GM18498 (cell line): ENCODE data around the gene GPR173.
A peak's percentile ranks its signal among the peaks of the same experiment; 100 is the strongest.

Experiments used
- ATAC-seq: cut with Tn5 transposase; IDR thresholded peaks from one replicate; pipeline ENCODE4 v1.9.1; 2021; ENCODE audit warnings: mild to moderate bottlenecking, moderate library complexity; ENCODE audit not compliant: unreplicated experiment

GPR173 gene

GRCh38 chrX:53071064-53071463 lies 22.5 kb downstream of the GPR173 start:
- no peak for ATAC-seq

- ATAC-seq: peak; percentile 84
These were observed 23.2 kb downstream of the GPR173 start for GRCh38 chrX:53071604-53072417.

GRCh38 chrX:53072418-53073114 lies 24.0 kb downstream of the GPR173 start:
- ATAC-seq: no peak

- no peak for ATAC-seq
These were observed 24.6 kb downstream of the GPR173 start for GRCh38 chrX:53073115-53073586.

GRCh38 chrX:53075011-53075410 lies 26.4 kb downstream of the GPR173 start:
- no peak for ATAC-seq

GRCh38 chrX:53076671-53077070 lies 28.1 kb downstream of the GPR173 start:
- no peak for ATAC-seq

GRCh38 chrX:53077207-53078197 lies 28.9 kb downstream of the GPR173 start:
- no peak for ATAC-seq

GRCh38 chrX:53078943-53079342 lies 30.4 kb downstream of the GPR173 start:
- no peak for ATAC-seq

- no peak for ATAC-seq
These were observed 32.3 kb downstream of the GPR173 start for GRCh38 chrX:53080628-53081580.

- ATAC-seq: peak; percentile 95
These were observed 33.6 kb downstream of the GPR173 start, which contains the start of gene TSPYL2 for GRCh38 chrX:53081925-53082772. TSPYL2 (plus strand) TSS chrX:53082367; CDS start chrX:53082499, 132 bp downstream.

- no peak for ATAC-seq
These were observed 34.4 kb downstream of the GPR173 start for GRCh38 chrX:53082773-53083616.

- no peak for ATAC-seq
These were observed 35.5 kb downstream of the GPR173 start for GRCh38 chrX:53084043-53084570.

- no peak for ATAC-seq
These were observed 36.3 kb downstream of the GPR173 start for GRCh38 chrX:53084863-53085262.

GRCh38 chrX:53085661-53086229 lies 37.2 kb downstream of the GPR173 start:
- ATAC-seq: no peak

- ATAC-seq: no peak
These were observed 37.9 kb downstream of the GPR173 start for GRCh38 chrX:53086464-53086863.

GRCh38 chrX:53087388-53087831 lies 38.8 kb downstream of the GPR173 start:
- ATAC-seq: no peak
